Epidermal melanocyte (primary cell): ENCODE results near the gene ACACB.
"Not testable (repeated sequence)": the region's sequence is repeated elsewhere in the genome, so short reads cannot be mapped to it uniquely, and the experiment has no call there.

Experiments used
- DNase-seq: peaks from one replicate; pipeline ENCODE4 v3.0.0; 2011; ENCODE audit warnings: low spot score; ENCODE audit not compliant: insufficient read length

Gene ACACB

GRCh38 chr12:109170324-109170723 is 53.9 kb downstream of the ACACB start:
- DNase-seq = no peak

GRCh38 chr12:109172787-109173186 is 56.4 kb downstream of the ACACB start:
- DNase-seq = not testable (repeated sequence)

DNA sequence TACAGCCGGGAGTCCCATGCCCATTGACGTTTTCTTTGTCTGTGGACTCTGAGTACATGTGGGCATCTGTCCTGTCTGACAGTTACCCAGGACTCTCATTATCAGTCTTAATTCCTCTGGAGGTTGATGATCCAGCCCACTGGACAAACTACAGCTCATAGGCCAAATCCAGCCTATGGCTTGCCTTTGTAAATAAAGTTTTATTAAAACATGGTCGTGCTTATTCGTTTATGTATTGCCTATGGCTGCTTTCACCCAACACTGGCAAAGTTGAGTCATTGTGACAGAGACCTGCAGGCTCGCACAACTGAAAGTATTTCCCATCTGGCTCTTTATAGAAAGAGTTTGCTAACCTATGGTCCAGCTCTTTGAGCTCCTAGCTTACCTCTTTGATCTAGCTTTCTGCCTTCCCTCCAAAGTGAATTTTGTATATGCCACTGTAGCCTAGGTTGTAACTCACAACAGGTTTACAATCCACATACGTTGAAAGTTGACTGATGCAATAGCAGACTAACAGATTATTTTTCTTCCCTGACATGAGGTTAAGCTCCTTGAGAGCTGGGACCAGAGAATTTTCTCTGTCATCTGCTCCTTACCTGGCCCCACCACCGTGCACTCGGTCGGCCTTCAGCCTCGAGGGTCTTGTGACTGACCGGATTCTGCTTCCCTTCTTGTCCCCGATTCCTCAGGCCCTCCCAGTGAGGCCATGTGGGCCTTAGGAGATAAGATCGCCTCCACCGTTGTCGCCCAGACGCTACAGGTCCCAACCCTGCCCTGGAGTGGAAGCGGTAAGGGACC is 57.3 kb downstream of the ACACB start:
- DNase-seq = no peak

DNA sequence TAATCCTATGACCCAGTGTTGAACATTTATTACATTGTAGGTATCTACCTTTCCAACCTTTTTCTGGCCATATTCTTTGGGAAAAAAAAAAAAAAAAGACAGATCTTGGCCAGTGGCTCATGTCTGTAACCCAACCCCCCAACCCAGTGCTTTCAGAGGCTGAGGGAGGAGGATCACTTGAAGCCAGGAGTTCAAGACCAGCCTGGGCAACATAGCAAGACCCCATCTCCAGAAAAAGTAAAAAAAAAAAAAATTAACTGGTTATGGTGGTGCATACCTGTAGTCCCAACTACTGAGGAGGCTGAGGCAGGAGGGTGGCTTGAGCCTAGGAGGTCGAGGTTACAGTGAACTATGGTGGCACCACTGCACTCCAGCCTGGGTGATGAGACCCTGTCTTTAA is 58.1 kb downstream of the ACACB start:
- DNase-seq = no peak

GRCh38 chr12:109178532-109178931 is 62.1 kb downstream of the ACACB start:
- DNase-seq = no peak

DNA sequence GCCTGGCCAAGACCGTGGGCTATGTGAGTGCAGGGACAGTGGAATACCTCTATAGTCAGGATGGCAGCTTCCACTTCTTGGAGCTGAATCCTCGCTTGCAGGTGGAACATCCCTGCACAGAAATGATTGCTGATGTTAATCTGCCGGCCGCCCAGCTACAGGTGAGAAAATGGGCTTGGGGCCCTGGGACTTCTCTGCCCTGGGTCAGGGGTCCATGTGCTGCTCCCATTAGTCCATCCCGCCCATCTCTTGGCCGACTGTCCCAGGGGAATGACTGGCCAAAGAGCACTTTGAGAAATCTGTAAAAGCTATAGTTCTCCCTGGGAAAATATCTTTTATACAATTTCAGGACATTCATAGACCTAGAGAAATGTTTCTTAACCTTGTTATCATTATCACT is 63.5 kb downstream of the ACACB start:
- no peak for DNase-seq

DNA sequence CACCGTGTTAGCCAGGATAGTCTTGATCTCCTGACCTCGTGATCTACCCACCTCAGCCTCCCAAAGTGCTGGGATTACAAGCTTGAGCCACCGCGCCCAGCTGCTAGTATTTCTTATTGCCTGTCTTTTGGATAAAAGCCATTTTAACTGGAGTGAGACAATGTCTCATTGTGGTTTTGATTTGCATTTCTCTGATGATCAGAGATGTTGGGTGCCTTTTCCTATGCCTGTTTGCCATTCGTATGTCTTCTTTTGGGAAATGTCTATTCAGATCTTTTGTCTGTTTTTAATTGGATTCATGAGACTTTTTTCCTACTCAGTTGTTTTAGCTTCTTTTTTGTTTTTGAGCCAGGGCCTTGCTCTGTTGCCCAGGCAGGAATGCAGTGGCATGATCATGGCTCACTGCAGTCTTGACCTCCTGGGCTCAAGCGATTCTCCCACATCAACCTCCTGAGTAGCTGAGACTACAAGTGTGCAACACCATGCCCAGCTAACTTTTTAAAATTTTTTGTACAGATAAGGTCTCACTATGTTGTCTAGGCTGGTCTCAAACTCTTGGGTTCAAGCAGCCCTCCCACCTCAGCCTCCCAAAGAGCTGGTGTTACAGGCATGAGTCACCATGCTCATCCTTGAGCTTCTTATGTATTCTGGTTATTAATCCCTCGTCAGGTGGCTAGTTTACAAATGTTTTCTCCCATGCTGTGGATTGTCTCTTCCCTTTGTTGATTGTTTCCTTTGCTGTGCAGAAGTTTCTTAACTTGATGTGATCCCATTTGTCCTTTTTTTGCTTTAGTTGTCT is 65.9 kb downstream of the ACACB start:
- no peak for DNase-seq

DNA sequence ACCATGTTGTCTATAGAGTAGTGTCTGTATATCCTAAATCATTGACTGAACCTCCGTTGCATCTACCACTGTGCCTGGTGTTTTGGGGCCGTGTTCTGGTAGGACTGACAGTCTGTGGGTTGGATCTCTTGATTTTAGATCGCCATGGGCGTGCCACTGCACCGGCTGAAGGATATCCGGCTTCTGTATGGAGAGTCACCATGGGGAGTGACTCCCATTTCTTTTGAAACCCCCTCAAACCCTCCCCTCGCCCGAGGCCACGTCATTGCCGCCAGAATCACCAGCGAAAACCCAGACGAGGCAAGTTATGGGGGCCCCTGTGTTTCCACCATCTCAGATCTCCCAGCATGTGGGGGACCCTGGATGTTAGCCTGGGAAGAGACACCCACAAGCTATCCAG is 69.1 kb downstream of the ACACB start:
- DNase-seq = no peak

DNA sequence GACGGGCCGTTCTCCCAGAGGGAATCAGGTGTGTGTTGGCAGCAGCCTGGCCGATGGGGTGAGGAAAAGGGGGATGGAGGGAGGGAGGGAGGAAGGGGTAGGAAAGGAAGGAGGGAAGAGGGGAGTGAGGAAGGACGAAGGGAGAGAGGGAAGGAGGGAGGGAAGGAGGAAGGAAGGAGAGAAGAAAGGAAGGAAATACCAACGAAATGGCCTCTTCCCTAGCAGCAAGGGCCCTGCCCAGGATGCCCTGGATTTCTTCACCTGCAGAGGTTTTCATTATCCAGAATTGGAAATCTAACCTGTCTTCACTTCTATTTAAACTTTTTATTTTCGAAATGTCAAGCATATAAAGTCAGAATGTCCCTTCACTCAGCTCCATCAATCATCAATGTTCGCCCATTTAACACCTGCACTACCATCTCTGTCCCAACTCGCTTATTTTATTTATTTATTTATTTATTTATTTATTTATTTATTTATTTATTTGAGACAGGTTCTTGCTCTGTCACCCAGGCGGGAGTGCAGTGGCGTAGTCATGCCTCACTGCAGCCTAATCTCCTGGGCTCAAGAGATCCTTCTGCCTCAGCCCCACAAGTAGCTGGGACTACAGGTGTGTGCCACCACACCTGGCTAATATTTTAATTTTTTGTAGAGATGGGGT is 70.7 kb downstream of the ACACB start:
- no peak for DNase-seq

DNA sequence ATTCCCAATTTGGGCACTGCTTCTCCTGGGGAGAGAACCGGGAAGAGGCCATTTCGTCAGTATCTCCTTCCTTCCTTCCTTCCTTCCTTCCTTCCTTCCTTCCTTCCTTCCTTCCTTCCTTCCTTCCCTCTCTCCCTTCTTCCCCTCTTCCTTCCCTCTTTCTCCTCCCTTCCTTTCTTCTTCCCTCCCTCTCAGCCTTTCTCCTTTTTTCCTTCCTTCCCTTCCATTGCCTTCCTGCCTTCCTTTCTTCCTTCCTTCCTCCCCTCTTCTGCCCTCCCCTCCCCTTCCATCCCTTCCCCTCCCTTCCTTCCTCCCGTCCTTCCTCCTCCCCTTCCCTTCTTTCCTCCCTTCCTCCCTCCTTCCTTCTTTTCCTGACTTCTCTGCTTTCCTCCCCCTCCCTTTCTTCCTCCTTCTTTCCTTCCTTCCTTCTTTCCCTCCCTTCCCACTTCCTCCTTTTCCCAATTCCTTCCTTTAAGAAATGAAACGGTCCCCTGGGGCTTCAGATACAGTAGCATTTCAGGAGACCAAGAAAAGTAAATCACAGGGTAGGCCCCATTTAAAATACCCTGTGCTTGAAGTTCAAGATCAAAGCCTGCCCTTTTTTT is 71.8 kb downstream of the ACACB start:
- no peak for DNase-seq

DNA sequence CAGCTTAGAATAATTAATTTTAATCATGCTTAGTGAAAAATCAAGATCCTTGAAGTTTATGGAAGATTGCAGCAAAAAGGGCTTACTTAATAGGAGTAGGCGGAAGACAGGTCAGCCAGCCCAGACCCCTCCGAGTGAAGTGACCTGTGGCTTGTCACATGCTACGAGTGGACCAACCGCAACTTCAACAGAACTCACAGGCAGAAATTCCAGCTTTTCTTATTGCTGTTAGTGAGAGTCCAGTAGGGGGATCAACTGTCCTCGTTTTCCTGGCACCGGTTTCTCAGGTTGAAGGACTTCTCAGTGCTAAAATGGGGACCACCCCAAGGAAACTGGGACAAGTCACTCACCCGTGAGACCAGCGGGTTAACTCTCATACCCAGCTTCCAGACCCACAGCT is 72.9 kb downstream of the ACACB start:
- DNase-seq = no peak

DNA sequence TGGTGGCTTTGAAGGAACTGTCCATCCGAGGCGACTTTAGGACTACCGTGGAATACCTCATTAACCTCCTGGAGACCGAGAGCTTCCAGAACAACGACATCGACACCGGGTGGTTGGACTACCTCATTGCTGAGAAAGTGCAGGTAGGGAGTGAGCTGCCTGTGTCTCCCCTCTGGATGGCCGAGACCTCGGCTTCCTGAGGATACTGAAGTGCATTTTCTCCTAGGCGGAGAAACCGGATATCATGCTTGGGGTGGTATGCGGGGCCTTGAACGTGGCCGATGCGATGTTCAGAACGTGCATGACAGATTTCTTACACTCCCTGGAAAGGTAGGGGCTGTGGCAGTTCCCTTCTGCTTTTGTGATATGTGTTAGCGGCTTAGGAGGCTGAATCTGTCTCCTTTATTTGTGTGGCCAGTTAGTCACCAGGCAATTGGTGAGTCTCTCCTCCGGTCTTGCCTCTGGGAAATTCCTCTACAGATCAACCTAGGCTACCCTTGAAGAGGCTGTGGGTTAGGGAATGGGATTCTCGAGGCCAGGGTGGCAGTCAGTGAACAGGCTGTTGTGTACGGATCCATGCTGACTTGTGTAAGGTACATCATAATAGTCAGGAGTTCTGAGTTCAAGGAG is 75.3 kb downstream of the ACACB start:
- no peak for DNase-seq

DNA sequence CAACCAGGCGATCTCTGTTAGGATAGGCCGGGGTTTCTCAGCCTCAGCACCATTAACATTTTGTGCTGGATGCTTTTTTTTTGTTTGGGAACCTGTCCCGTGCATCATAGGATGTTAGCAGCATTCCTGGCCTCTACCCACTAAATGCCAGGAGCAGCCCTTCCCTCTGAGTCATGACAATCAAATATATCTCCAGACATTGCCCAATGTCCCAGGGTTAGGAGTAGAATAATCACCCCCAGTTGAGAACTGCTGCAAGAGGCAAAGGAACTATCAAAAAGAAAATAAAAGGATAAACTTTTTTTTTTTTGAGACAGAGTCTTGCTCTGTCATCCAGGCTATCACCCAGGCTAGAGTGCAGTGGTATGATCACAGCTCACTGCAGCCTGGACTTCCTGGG is 76.0 kb downstream of the ACACB start:
- peak; percentile 21 for DNase-seq

DNA sequence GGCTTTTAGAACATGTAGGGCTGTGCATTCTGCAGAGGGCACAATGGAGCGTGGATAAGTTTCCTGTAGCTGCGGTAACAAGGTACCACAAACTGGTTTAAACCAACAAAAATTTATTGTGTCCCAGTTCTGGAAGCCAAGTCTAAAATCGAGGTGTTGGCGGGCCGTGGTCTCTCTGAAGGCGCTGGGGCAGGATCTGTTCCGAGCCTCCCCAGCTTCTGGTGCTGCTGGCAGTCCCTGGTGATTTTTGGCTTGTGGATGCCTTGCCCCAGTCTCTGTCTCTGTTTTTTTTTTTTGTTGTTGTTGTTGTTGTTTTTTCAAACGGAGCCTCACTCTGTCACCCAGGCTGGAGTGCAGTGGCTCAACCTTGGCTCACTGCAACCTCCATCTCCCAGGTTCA is 77.5 kb downstream of the ACACB start:
- no peak for DNase-seq

DNA sequence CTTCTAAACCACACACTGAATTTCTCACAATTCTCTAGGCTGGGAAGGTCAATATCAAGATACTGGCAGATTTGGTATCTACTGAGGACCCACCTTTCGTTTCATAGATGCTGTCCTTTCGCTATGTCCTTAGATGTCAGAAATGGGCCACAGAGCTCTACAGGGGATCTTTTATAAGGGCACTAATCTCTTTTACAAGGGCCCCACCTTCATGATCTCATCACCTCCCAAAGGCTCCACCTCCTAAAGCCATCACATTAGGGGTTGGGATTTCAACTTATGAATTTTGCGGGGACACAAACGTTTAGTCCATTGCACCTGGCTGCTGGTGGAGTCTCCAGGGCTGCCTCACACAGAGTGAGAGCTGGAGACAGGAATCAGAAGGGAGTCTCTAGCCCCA is 79.9 kb downstream of the ACACB start:
- no peak for DNase-seq

GRCh38 chr12:109197327-109197726 is 80.9 kb downstream of the ACACB start:
- DNase-seq = no peak

DNA sequence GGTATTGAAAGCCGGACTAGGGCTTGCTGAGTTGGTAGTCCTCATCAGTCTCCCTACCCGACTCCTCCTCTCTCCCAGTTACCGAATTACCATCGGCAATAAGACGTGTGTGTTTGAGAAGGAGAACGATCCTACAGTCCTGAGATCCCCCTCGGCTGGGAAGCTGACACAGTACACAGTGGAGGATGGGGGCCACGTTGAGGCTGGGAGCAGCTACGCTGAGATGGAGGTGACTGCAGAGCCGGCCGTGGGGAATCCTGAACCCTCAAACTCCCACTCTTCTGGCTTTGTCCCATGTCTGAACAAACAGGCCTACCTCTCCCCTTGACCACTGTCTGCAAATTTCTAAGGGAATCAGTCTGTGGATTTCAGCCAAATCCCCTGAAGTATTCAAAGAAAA is 82.9 kb downstream of the ACACB start:
- DNase-seq = no peak

GRCh38 chr12:109200825-109201495 is 84.6 kb downstream of the ACACB start:
- no peak for DNase-seq

- no peak for DNase-seq
Measured at GRCh38 chr12:109201496-109201885, 85.1 kb downstream of the ACACB start.

DNA sequence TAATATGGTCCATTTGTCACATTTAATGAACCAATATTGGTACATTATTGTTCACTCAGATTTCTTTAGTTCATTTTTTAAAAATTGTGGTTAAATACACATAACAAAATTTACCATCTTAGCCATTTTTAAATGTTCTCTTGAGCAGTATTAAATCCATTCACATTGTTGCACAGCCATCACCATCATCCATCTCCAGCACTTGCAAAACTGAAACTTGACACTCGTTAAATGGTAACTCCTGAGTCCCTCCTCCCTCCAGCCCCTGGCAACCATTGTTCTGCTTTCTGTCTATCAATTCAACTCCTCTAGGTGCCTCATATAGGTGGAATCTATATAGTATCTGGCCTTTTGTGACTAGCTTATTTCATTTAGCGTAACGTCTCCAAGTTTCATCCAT is 86.4 kb downstream of the ACACB start:
- no peak for DNase-seq

DNA sequence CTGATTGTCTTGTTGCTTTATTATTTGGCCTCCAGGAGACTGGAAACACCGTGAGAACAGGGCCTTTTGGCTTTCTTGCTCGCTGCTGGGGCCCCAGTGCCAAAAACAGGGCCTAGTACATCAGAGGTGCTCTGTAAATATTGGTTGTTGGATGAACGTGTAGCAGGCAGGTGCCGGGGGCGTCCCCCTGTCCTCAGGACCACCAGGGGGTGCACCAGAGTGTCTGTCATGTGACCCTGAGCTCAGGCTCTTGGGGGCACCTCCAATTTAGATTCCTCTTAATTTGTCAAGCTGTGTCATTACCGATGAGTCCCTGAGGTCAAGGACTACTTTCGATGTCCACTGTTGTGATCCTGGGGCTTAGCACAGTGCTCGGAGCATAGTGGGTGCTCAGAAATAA is 87.1 kb downstream of the ACACB start:
- DNase-seq = no peak
